Suppressor macrophage treated with lipopolysaccharide for 4 hours (primary cell): ENCODE measurements around the gene GPSM3.
"Not testable (repeated sequence)": the region's sequence is repeated elsewhere in the genome, so short reads cannot be mapped to it uniquely, and the experiment has no call there.

Experiments
- DNase-seq: peaks from one replicate; pipeline ENCODE4 v3.0.0-alpha.2; 2020

Gene GPSM3

DNA sequence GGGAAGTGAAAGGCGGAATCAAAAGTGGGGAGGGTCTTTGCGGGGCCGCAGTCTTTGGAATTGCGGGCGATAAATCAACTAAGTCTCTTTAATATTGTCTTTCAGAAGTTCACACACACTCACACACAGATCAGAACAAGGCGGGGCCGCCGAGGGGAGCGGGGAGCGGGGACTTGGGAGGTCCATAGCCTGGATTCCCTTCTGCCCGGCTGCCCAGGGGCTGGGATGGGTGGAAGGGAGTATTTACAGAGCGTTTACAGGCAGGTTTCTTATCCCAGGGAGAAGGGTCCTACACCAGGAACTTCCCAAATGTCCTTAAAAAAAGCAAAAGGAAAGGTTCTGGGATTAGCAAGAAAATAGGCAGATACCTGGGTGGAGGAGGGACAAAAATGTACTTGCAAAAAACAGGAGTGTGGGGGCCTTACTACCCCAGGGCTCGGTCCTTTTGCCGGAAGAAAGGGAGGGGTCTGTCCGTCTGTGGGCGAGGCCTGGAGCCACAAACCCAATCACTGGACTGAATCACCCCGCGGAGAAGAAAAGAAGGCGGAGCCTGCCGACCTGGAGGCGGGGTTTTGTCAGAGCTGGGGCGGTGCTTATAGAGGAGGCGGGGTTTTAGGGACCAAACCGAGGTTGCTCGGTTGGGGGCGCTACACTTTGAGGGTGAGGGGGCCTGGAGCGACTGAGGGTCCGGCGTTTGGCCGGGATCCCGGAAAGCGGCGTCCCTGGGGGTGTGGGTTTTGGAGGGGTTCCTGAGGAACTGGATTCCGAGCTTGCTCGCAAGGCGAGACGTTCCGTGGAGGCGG lies 44.0 kb downstream of the GPSM3 start:
- DNase-seq, result peak; percentile 80

DNA sequence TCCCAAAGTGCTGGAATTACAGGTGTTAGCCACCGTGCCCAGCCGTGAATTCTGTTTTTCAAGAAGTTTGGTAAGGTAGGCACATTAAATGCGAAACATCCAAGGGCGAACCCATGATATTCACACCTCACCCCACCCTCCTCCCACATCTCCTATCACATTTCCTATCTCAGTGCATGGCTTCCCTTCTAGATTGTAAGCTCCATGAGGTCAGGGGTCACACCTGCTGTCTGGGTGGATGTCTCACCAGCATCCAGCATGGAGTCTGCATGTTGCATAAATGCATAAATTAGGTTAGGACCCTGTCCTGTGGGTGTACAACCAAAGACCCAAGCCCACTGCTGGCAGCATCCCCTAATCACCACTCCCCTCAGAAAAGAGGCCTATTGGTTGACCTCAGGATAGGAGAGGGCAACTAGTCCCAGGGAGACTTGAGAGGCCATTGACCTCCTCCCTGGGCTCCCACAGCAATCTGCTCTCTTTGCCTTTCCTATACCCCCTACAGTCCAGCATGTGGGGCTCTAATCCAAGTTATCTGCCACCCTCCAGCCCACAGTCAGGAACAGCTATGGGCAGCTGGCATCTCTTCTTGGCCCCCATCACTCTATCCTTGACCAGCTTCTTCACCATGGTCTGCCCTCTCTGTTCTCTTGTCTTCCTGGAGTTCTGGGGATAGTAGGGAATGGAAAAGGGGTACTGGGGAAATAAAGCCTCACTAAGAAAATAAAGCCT lies 44.9 kb downstream of the GPSM3 start:
- DNase-seq, result peak; percentile 22

- DNase-seq, result no peak
These were observed 45.8 kb downstream of the GPSM3 start for GRCh38 chr6:32146687-32147086.

DNA sequence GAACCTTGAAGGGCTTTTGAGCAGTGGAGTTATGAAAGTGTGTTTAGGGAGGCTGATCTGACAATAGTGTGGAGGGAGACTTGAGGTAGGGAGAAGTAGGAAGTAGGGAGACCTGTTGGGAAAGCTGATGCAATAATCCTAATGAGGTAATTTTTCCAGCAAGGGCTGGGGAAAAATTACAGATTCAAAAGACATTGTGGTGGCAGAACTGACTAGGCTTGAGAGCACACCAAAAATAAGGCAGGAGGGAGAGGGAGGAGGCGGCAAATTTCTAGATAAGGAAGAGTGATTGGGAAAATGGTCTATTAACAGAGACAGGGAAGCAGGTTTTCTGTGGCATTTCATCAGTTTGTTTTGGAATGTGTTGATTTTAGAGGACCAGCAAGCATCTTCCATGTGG lies 46.2 kb downstream of the GPSM3 start:
- no peak for DNase-seq

DNA sequence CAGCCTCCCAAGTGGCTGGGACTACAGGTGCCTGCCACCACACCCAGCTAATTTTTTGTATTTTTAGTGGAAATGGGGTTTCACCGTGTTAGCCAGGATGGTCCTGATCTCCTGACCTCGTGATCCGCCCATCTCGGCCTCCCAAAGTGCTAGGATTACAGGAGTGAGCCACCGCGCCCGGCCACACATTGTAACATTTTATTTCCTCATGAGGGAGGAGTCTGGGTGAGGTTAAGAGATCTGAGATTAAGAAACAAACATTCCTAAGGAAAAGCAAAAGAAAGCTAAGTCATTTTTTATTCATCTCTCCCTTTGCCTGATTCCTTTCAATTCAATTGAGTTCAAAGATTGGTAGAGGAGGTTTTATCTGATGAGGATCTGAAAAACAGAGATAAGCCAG lies 48.2 kb downstream of the GPSM3 start:
- not testable (repeated sequence) for DNase-seq
